Measurements from ENCODE around the gene TAF10. TPM values are rescaled to one million over a fixed set of nuclear protein-coding genes. Genes with fewer than 3 reads are reported as not detected.

The TAF10 gene
- total RNA-seq, 1 donor from 2014 or later = 43.2 TPM

GRCh38 chr11:6571434-6572008 lies 40.5 kb downstream of the TAF10 start:
- TF ChIP-seq CTCF (IDR thresholded peaks at IDR 0.05; ENCODE audit: insufficient read depth, low read length, severe bottlenecking) = no peak
- H3K4me3 ChIP-seq (ENCODE audit: low read depth, low read length) = no peak overlapping the region
- no peak for FAIRE-seq
- no peaks in the 10 kb centered on the region for H3K36me3 ChIP-seq (ENCODE audit: control insufficient read depth, insufficient read depth, low read length)
- no peak for DNase-seq (ENCODE audit: low read depth)
- no peaks in the 10 kb centered on the region for H3K27me3 ChIP-seq (ENCODE audit: control insufficient read depth, insufficient read depth, low read length)

- DNase-seq (ENCODE audit: low read depth) (no peak), FAIRE-seq (no peak)
- TF ChIP-seq CTCF (IDR thresholded peaks at IDR 0.05; ENCODE audit: insufficient read depth, low read length, severe bottlenecking) = no peak
- Histone ChIP-seq H3K36me3 (ENCODE audit: control insufficient read depth, insufficient read depth, low read length) (no peaks in the 10 kb centered on the region), H3K27me3 (ENCODE audit: control insufficient read depth, insufficient read depth, low read length) (no peaks in the 10 kb centered on the region), H3K4me3 (ENCODE audit: low read depth, low read length) (no peak overlapping the region)
Measured at GRCh38 chr11:6570691-6571427, 41.2 kb downstream of the TAF10 start.

GRCh38 chr11:6569706-6570105 lies 42.3 kb downstream of the TAF10 start:
- no peak overlapping the region for H3K4me3 ChIP-seq (ENCODE audit: low read depth, low read length)
- TF ChIP-seq CTCF (IDR thresholded peaks at IDR 0.05; ENCODE audit: insufficient read depth, low read length, severe bottlenecking) = no peak
- H3K36me3 ChIP-seq (ENCODE audit: control insufficient read depth, insufficient read depth, low read length) = no peaks in the 10 kb centered on the region
- H3K27me3 ChIP-seq (ENCODE audit: control insufficient read depth, insufficient read depth, low read length) = no peaks in the 10 kb centered on the region
- FAIRE-seq (no peak), DNase-seq (ENCODE audit: low read depth) (no peak)

- H3K27me3 ChIP-seq (ENCODE audit: control insufficient read depth, insufficient read depth, low read length) = no peaks in the 10 kb centered on the region
- FAIRE-seq = no peak
- H3K4me3 ChIP-seq (ENCODE audit: low read depth, low read length) = no peak overlapping the region
- no peak for TF ChIP-seq CTCF (IDR thresholded peaks at IDR 0.05; ENCODE audit: insufficient read depth, low read length, severe bottlenecking)
- DNase-seq (ENCODE audit: low read depth) = peak; percentile 43
- no peaks in the 10 kb centered on the region for H3K36me3 ChIP-seq (ENCODE audit: control insufficient read depth, insufficient read depth, low read length)
Measured at GRCh38 chr11:6568191-6568918, 43.7 kb downstream of the TAF10 start.

- Histone ChIP-seq H3K27me3 (ENCODE audit: control insufficient read depth, insufficient read depth, low read length) (no peaks in the 10 kb centered on the region), H3K4me3 (ENCODE audit: low read depth, low read length) (no peak overlapping the region), H3K36me3 (ENCODE audit: control insufficient read depth, insufficient read depth, low read length) (no peaks in the 10 kb centered on the region)
- TF ChIP-seq CTCF (IDR thresholded peaks at IDR 0.05; ENCODE audit: insufficient read depth, low read length, severe bottlenecking) = no peak
- DNase-seq (ENCODE audit: low read depth) = no peak
- no peak for FAIRE-seq
Measured at GRCh38 chr11:6567371-6567745, 44.7 kb downstream of the TAF10 start.

Measured in bronchial epithelial cell (primary cell).